Measurements from ENCODE around the gene BCAP31. TPM values are rescaled to one million over a fixed set of nuclear protein-coding genes. Genes with fewer than 3 reads are reported as not detected.
A peak's percentile ranks its signal among the peaks of the same experiment; 100 is the strongest.
"Not testable (repeated sequence)": the region's sequence is repeated elsewhere in the genome, so short reads cannot be mapped to it uniquely, and the experiment has no call there.

The BCAP31 gene
- total and polyA plus RNA-seq, 7 donors = 59.3 to 216 (median 70.9) TPM

DNA sequence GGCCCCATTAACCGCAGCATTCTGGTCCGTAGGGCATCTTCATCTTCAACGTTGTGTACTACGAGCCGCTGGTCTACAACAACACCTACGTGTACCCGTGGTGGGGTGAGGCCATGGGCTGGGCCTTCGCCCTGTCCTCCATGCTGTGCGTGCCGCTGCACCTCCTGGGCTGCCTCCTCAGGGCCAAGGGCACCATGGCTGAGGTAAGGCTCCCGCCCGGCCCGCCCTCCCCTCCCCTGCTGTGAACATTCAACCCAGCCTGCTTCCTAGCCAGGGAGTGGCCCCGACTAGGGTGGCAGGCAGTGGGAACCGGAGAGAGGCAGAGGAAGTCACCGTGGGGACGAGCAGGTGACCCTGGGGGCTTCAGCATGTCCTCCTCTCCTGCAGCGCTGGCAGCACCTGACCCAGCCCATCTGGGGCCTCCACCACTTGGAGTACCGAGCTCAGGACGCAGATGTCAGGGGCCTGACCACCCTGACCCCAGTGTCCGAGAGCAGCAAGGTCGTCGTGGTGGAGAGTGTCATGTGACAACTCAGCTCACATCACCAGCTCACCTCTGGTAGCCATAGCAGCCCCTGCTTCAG, 29.4 kb downstream of the BCAP31 start:
- no peak for DNase-seq
- H3K9me3 ChIP-seq = no peaks in the 10 kb centered on the region
- intact Hi-C loops (cut with DNase I) = no loop called here
- no peaks in the 10 kb centered on the region for H3K27me3 ChIP-seq
- TF ChIP-seq POLR2AphosphoS5 (IDR thresholded peaks at IDR 0.05) (no peak), POLR2A (IDR thresholded peaks at IDR 0.05) (no peak), EP300 (IDR thresholded peaks at IDR 0.05) (no peak)
- TF ChIP-seq, protein P1, sequence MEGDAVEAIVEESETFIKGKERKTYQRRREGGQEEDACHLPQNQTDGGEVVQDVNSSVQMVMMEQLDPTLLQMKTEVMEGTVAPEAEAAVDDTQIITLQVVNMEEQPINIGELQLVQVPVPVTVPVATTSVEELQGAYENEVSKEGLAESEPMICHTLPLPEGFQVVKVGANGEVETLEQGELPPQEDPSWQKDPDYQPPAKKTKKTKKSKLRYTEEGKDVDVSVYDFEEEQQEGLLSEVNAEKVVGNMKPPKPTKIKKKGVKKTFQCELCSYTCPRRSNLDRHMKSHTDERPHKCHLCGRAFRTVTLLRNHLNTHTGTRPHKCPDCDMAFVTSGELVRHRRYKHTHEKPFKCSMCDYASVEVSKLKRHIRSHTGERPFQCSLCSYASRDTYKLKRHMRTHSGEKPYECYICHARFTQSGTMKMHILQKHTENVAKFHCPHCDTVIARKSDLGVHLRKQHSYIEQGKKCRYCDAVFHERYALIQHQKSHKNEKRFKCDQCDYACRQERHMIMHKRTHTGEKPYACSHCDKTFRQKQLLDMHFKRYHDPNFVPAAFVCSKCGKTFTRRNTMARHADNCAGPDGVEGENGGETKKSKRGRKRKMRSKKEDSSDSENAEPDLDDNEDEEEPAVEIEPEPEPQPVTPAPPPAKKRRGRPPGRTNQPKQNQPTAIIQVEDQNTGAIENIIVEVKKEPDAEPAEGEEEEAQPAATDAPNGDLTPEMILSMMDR (IDR thresholded peaks at IDR 0.05) = no peak
- H3K4me1 ChIP-seq = peaks cover 0 to 49% (median 13%) of the 10 kb centered on the region in 4 donors
- no peak overlapping the region for H3K4me3 ChIP-seq
- peaks cover 0 to 14% (median 0%) of the 10 kb centered on the region in 4 donors for H3K36me3 ChIP-seq
- peak overlapping the region in 3 of 4 donors; percentile 66 to 92 (median 83) for H3K27ac ChIP-seq
- WGBS, 2 donors = 39 to 83% methylated on average over 23 of the region's 23 CpGs

DNA sequence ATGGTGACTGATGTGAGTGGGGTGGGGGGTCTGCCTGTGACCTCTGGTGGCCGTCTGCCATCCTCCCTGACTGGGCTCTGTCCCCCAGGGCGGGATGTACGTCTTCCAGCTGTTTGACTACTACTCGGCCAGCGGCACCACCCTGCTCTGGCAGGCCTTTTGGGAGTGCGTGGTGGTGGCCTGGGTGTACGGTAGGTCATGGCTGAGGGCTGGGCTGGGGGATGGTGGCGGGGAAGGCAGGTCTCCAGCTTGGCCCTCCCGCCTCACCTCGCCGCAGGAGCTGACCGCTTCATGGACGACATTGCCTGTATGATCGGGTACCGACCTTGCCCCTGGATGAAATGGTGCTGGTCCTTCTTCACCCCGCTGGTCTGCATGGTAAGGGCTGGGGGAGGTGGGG, 29.9 kb downstream of the BCAP31 start:
- DNase-seq; H3K4me3 ChIP-seq; intact Hi-C loops (cut with DNase I); H3K9me3 ChIP-seq; H3K27me3 ChIP-seq: not testable (repeated sequence)
- Histone ChIP-seq H3K36me3 (peaks cover 0 to 14% (median 0%) of the 10 kb centered on the region in 4 donors), H3K4me1 (peaks cover 0 to 45% (median 14%) of the 10 kb centered on the region in 4 donors), H3K27ac (peak overlapping the region in 3 of 4 donors; percentile 66 to 92 (median 83))
- 92% methylated on average over 16 of the region's 16 CpGs for WGBS, 2 donors

DNA sequence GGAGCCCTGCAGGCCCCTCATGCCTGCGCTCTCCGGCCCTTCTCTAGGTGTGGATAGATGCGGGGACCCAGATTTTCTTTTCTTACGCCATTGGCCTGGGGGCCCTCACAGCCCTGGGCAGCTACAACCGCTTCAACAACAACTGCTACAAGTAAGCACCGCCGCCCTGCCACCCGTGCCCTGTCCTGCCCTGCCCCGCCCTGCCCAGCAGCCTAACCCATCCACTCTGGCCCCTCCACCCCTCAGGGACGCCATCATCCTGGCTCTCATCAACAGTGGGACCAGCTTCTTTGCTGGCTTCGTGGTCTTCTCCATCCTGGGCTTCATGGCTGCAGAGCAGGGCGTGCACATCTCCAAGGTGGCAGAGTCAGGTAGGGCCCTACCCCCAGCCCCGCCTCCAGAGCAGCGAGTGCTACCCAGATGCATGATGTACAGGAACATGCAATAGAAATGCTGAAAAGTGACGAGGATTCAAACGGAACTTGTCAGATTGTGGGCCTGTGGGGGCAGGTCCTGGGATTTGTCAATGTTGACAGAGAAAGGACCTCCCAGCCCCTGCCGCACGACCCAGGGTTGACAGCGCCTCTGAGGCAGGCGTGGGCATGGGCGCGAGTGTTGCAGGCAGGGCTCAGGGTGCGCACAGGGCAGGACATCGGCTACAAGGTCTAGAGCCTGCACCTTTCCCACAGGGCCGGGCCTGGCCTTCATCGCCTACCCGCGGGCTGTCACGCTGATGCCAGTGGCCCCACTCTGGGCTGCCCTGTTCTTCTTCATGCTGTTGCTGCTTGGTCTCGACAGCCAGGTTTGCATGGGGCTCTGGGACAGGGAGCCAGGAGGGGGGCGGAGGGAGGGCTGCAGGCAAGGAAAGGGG, 30.7 kb downstream of the BCAP31 start:
- H3K27ac ChIP-seq = peak overlapping the region in 3 of 4 donors; percentile 66 to 92 (median 83)
- H3K27me3 ChIP-seq = no peaks in the 10 kb centered on the region
- H3K9me3 ChIP-seq = no peaks in the 10 kb centered on the region
- 72 to 79% methylated on average over 30 to 31 of the region's 31 CpGs for WGBS, 2 donors
- peaks cover 0 to 14% (median 0%) of the 10 kb centered on the region in 4 donors for H3K36me3 ChIP-seq
- peaks cover 0 to 43% (median 13%) of the 10 kb centered on the region in 4 donors for H3K4me1 ChIP-seq
- no peak for TF ChIP-seq POLR2A (IDR thresholded peaks at IDR 0.05)
- no peak for TF ChIP-seq EP300 (IDR thresholded peaks at IDR 0.05)
- TF ChIP-seq, protein P1 (IDR thresholded peaks at IDR 0.05) = no peak
- TF ChIP-seq POLR2AphosphoS5 (IDR thresholded peaks at IDR 0.05) = peak; percentile 38 to 74 (median 56)
- no peak for DNase-seq
- intact Hi-C loops (cut with DNase I) = no loop called here
- no peak overlapping the region for H3K4me3 ChIP-seq

DNA sequence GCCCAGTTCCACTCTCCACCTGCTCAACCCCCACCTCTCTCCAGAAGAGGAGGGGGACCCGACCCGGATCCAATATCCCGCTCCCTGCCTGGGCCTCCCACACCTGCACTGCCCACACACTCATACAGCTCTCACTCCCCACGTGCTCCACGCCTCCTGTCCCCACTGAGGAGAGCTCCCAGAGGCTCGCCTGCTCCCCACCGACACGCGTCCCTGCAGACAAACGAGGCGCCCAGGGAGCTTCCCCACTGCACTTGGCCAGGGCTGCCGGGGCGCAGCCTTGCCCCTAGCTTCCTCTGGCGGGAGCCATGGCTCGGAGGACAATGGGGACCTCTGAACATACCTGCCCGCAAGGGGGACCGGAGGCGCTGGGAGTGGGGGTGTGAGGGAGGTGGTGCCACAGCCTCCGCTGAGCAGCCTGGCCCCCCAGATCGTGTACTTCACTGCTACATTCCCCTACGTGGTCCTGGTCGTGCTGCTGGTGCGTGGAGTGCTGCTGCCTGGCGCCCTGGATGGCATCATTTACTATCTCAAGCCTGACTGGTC, 31.5 kb downstream of the BCAP31 start:
- no peak for DNase-seq
- 56 to 76% methylated on average over 24 of the region's 24 CpGs for WGBS, 2 donors
- TF ChIP-seq POLR2A (IDR thresholded peaks at IDR 0.05) = no peak
- TF ChIP-seq EP300 (IDR thresholded peaks at IDR 0.05) = no peak
- TF ChIP-seq POLR2AphosphoS5 (IDR thresholded peaks at IDR 0.05) = no peak
- TF ChIP-seq, protein P1 (IDR thresholded peaks at IDR 0.05) = no peak
- Histone ChIP-seq H3K27ac (peak overlapping the region in 3 of 4 donors; percentile 66 to 92 (median 83)), H3K4me3 (no peak overlapping the region), H3K4me1 (peaks cover 0 to 43% (median 13%) of the 10 kb centered on the region in 4 donors), H3K9me3 (no peaks in the 10 kb centered on the region), H3K27me3 (no peaks in the 10 kb centered on the region), H3K36me3 (peaks cover 0 to 14% (median 0%) of the 10 kb centered on the region in 4 donors)
- intact Hi-C loops (cut with DNase I) = no loop called here

DNA sequence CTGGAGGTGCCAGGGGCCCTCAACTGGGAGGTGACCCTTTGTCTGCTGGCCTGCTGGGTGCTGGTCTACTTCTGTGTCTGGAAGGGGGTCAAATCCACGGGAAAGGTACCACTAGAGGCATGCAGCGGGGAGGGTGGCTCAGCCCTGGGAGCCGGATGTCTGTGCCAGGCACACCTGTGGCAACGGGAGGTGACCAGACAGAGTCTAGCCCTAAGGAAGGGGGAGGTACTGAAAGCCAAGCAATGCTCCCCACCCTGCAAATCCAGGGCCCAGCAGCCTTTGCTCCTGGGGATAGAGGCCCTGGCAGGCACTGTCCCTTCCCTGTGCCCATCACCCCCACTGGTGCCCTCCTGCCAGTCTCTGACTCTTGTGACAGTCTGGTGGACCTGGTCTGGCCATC, 32.2 kb downstream of the BCAP31 start:
- intact Hi-C loops (cut with DNase I) = no loop called here
- TF ChIP-seq EP300 (IDR thresholded peaks at IDR 0.05) (no peak), POLR2A (IDR thresholded peaks at IDR 0.05) (no peak), POLR2AphosphoS5 (IDR thresholded peaks at IDR 0.05) (no peak)
- TF ChIP-seq, protein P1 (IDR thresholded peaks at IDR 0.05) = no peak

DNA sequence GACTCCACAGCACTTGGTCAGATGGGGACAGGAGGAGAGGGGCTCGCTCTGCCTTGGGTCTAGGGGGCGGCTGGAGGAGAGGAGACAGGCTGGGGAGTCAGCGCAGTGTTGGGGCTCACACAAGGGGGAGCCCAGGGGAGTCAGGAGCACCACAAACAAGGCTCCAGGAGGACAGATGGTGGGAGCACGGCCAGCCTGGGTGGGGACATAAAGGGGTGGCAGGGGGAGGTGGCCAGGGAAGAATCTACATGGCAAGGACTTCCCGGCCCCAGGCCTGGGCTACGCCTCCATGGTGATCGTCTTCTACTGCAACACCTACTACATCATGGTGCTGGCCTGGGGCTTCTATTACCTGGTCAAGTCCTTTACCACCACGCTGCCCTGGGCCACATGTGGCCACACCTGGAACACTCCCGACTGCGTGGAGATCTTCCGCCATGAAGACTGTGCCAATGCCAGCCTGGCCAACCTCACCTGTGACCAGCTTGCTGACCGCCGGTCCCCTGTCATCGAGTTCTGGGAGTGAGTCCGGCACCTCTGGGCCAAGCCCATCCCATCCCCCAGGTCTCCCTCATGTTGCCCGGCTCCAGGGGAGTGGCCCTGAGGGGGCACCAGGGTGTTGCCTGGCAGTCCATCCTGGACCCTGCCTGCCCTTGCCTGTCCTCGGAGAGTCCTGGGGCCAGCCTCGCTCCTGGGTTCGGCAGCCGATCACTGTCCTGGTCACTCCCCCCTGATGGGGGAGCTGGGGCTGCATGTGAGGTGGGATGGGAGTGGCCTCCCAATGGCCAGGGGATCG, 33.0 kb downstream of the BCAP31 start:
- Histone ChIP-seq H3K36me3 (peaks cover 0 to 14% (median 0%) of the 10 kb centered on the region in 4 donors), H3K4me1 (peaks cover 0 to 50% (median 20%) of the 10 kb centered on the region in 4 donors), H3K27ac (peak overlapping the region in 3 of 4 donors; percentile 83 to 92 (median 91))
- 84 to 87% methylated on average over 21 of the region's 21 CpGs for WGBS, 2 donors
- intact Hi-C loops (cut with DNase I); DNase-seq; H3K9me3 ChIP-seq; H3K4me3 ChIP-seq; H3K27me3 ChIP-seq: not testable (repeated sequence)

More for the DNA sequence above, 32.2 kb downstream of the BCAP31 start:
- peaks cover 0 to 14% (median 0%) of the 10 kb centered on the region in 4 donors for H3K36me3 ChIP-seq
- no peak for DNase-seq
- H3K4me3 ChIP-seq = no peak overlapping the region
- no peaks in the 10 kb centered on the region for H3K9me3 ChIP-seq
- H3K27me3 ChIP-seq = no peaks in the 10 kb centered on the region
- H3K4me1 ChIP-seq = peaks cover 0 to 47% (median 18%) of the 10 kb centered on the region in 4 donors
- WGBS, 2 donors = 38 to 84% methylated on average over 4 of the region's 4 CpGs
- H3K27ac ChIP-seq = peak overlapping the region in 3 of 4 donors; percentile 44 to 92 (median 83)

All from sigmoid colon (tissue), 7 donors.